Measurements from ENCODE around the gene CFAP70. TPM values are rescaled to one million over a fixed set of nuclear protein-coding genes. Genes with fewer than 3 reads are reported as not detected.

CFAP70 gene
- total RNA-seq, 4 donors from 2014 or later = 0.37 to 2.7 (median 1.6) TPM

- no peaks in the 10 kb centered on the region for H3K27me3 ChIP-seq
- no peak for DNase-seq
- H3K36me3 ChIP-seq = peaks cover 0 to 7% (median 3%) of the 10 kb centered on the region in 4 donors
- no peak for TF ChIP-seq CTCF (IDR thresholded peaks at IDR 0.05)
- H3K9me3 ChIP-seq = no peaks in the 10 kb centered on the region
- no peak overlapping the region for H3K27ac ChIP-seq
- no peaks in the 10 kb centered on the region for H3K4me1 ChIP-seq
- in situ Hi-C loops (cut with MboI; ENCODE audit: low pct_ligation_motif_present in 1 of 4, low pct_unique_long_range_greater_than_20kb in 1 of 4, low sequenced_read_pairs in 3 of 4) (no loop called here), intact Hi-C loops (cut with DNase I; ENCODE audit: low total_unique reads) (no loop called here)
- no peak overlapping the region for H3K4me3 ChIP-seq
- WGBS, 2 donors (ENCODE audit: low coverage in 1 of 2) = 81 to 90% methylated on average over 2 of the region's 2 CpGs
Measured at GRCh38 chr10:73233883-73234282, 124.8 kb downstream of the CFAP70 start.

GRCh38 chr10:73232887-73233286, 125.8 kb downstream of the CFAP70 start:
- Histone ChIP-seq H3K4me3 (no peak overlapping the region), H3K4me1 (no peaks in the 10 kb centered on the region), H3K36me3 (peaks cover 0 to 7% (median 3%) of the 10 kb centered on the region in 4 donors), H3K9me3 (no peaks in the 10 kb centered on the region), H3K27ac (no peak overlapping the region), H3K27me3 (no peaks in the 10 kb centered on the region)
- TF ChIP-seq EP300 (IDR thresholded peaks at IDR 0.05; ENCODE audit: low read depth) = no peak
- TF ChIP-seq POLR2AphosphoS5 (IDR thresholded peaks at IDR 0.05) = no peak
- no peak for TF ChIP-seq CTCF (IDR thresholded peaks at IDR 0.05)
- TF ChIP-seq POLR2A (IDR thresholded peaks at IDR 0.05) = no peak
- no peak for DNase-seq
- in situ Hi-C loops (cut with MboI; ENCODE audit: low pct_ligation_motif_present in 1 of 4, low pct_unique_long_range_greater_than_20kb in 1 of 4, low sequenced_read_pairs in 3 of 4) = no loop called here
- intact Hi-C loops (cut with DNase I; ENCODE audit: low total_unique reads) = no loop called here
- WGBS, 2 donors (ENCODE audit: low coverage in 1 of 2) = 86 to 94% methylated on average over 5 to 8 of the region's 8 CpGs

GRCh38 chr10:73229567-73229966, 129.1 kb downstream of the CFAP70 start:
- H3K36me3 ChIP-seq = peaks cover 0 to 5% (median 2%) of the 10 kb centered on the region in 4 donors
- no peaks in the 10 kb centered on the region for H3K27me3 ChIP-seq
- no peaks in the 10 kb centered on the region for H3K9me3 ChIP-seq
- H3K4me3 ChIP-seq = no peak overlapping the region
- DNase-seq = no peak
- in situ Hi-C loops (cut with MboI; ENCODE audit: low pct_ligation_motif_present in 1 of 4, low pct_unique_long_range_greater_than_20kb in 1 of 4, low sequenced_read_pairs in 3 of 4) = no loop called here
- intact Hi-C loops (cut with DNase I; ENCODE audit: low total_unique reads) = no loop called here
- no peak overlapping the region for H3K27ac ChIP-seq
- no peaks in the 10 kb centered on the region for H3K4me1 ChIP-seq
- WGBS, 2 donors (ENCODE audit: low coverage in 1 of 2) = 60 to 83% methylated on average over 3 to 6 of the region's 6 CpGs
- no peak for TF ChIP-seq CTCF (IDR thresholded peaks at IDR 0.05)

- in situ Hi-C loops (cut with MboI; ENCODE audit: low pct_ligation_motif_present in 1 of 4, low pct_unique_long_range_greater_than_20kb in 1 of 4, low sequenced_read_pairs in 3 of 4) = no loop called here
- H3K36me3 ChIP-seq = peaks cover 0 to 5% (median 2%) of the 10 kb centered on the region in 4 donors
- WGBS, 2 donors (ENCODE audit: low coverage in 1 of 2) = 93 to 95% methylated on average over 2 to 3 of the region's 3 CpGs
Measured at GRCh38 chr10:73228247-73228646, 130.4 kb downstream of the CFAP70 start.

More at GRCh38 chr10:73228247-73228646, 130.4 kb downstream of the CFAP70 start:
- H3K4me1 ChIP-seq = no peaks in the 10 kb centered on the region
- TF ChIP-seq EP300 (IDR thresholded peaks at IDR 0.05; ENCODE audit: low read depth) = no peak
- TF ChIP-seq CTCF (IDR thresholded peaks at IDR 0.05) = no peak
- no peak for TF ChIP-seq POLR2AphosphoS5 (IDR thresholded peaks at IDR 0.05)
- TF ChIP-seq POLR2A (IDR thresholded peaks at IDR 0.05) = no peak
- DNase-seq = no peak
- no peaks in the 10 kb centered on the region for H3K9me3 ChIP-seq
- no peaks in the 10 kb centered on the region for H3K27me3 ChIP-seq
- no peak overlapping the region for H3K27ac ChIP-seq
- H3K4me3 ChIP-seq = no peak overlapping the region
- intact Hi-C loops (cut with DNase I; ENCODE audit: low total_unique reads) = no loop called here

All from transverse colon (tissue), 4 donors.